Glomerular visceral epithelial cell (primary cell): Measurements from ENCODE around the gene SRCAP.
"Not testable (repeated sequence)": the region's sequence is repeated elsewhere in the genome, so short reads cannot be mapped to it uniquely, and the experiment has no call there.

Experiments
- DNase-seq: peaks from one replicate; pipeline ENCODE4 v3.0.0-alpha.2; 2016; ENCODE audit errors: extremely low spot score

The SRCAP gene

DNA sequence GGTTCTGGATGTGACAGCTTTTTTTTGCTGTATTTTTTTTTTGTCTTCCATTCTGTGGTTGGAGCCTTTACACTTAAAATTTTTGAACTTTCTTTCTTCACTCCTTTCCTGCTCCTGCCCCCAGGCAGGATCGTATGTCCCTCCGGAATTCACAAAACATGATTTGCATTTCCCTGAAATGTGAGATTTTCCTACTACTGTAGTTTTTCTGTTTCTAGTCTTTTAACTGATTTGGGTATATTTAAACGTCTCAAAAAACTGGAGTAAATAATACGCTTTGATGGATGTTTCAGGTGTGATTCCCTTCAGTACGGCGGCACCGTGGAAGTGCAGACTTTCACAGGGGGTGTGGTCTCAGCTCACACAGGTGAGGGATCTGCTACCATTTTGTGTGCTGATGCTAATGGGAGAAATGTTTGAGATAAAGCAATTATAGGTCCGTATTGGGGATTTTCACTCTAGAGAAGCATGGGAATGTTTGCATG lies 686 bp downstream of the SRCAP start:
- DNase-seq: no peak

DNA sequence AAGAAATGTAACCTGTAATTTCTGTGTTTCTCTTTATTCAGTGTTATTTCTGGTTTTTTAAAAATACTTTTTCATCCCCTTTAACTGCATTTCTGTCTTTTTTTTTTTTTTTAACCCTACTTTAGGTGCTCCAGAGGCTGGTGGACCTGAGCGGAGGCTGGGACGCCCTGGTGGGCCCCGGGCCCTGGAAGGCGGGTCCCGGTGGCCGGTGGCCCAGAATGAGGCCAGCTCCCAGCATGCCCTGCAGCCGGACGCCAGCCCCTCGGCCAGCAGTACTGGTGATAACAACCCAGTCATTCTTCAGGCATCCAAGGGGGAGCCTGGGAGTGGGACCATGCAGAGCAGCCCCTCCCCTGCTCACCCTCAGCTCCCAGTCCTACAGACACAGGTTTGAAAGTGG lies 1.5 kb downstream of the SRCAP start:
- DNase-seq: no peak

GRCh38 chr16:30700971-30701370 lies 2.0 kb downstream of the SRCAP start:
- DNase-seq: no peak

GRCh38 chr16:30703071-30703470 lies 4.1 kb downstream of the SRCAP start:
- DNase-seq: not testable (repeated sequence)

DNA sequence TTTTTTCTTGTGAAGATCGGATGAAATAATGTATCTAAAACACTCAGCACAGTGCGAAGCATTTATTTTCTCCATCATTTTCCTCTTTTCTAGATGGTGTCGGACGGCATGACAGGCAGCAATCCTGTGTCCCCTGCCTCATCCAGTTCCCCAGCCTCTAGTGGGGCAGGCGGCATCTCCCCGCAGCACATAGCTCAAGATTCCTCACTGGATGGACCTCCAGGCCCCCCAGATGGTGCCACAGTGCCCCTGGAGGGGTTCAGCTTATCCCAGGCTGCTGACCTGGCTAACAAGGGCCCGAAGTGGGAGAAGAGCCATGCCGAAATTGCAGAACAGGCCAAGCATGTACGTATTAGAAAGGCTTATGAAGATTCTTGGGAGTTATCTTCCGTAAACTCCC lies 5.0 kb downstream of the SRCAP start:
- DNase-seq: no peak

- no peak for DNase-seq
Observed at GRCh38 chr16:30706046-30706445, 7.1 kb downstream of the SRCAP start.

GRCh38 chr16:30710971-30711370 lies 12.0 kb downstream of the SRCAP start:
- no peak for DNase-seq

GRCh38 chr16:30711712-30712111 lies 12.7 kb downstream of the SRCAP start:
- no peak for DNase-seq

DNA sequence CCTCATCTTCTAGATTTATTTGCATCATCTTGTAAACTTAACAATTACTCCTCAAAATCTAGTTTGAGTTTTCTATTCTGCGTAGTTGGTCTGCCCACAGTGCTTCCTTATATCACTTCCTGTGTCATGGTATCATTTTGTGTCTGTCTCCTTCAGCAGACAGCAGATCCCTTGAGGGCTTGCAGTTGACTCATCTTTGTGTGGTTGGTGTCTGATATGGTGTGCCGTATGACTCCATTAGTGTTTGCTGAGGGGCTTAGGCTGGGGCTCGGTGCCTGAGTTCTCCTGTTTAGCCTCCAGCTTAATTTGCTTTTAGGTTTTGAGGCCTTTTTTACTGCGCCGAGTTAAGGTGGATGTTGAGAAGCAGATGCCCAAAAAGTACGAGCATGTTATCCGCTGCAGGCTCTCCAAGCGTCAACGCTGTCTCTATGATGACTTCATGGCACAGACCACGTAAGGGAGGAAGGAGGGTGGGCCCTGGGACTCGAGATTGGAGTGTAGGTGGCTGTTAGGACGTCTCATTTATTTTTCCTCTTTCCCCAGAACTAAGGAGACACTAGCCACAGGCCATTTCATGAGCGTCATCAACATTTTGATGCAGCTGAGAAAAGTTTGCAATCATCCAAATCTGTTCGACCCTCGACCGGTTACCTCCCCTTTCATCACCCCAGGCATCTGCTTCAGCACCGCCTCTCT lies 16.9 kb downstream of the SRCAP start:
- no peak for DNase-seq

DNA sequence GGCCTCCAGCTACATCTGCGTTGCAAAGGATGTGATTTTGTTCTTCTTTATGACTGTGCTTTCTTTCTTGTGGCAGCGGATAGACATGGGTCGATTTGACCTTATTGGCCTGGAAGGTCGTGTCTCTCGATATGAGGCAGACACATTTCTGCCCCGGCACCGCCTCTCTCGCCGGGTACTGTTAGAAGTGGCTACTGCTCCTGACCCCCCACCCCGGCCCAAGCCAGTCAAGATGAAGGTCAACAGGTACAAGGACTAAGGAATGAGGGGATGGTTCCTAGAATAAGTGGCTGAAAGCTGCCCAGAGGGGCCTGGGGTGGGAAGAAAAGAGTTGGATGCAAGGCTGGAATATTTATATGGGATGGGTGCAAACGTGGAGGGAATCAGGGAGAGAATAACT lies 21.1 kb downstream of the SRCAP start:
- DNase-seq: no peak

DNA sequence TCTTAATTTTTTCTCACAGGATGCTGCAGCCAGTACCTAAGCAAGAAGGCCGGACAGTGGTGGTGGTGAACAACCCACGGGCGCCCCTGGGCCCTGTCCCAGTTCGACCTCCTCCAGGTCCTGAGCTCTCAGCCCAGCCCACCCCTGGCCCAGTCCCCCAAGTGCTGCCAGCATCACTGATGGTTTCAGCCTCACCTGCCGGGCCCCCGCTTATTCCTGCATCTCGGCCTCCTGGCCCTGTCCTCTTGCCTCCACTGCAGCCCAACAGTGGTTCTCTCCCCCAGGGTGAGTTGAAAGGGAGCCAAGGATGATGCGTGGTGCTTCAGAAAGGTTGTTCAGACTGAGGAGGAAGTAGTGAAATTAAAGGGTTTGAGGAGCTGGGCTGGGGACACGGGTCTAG lies 21.7 kb downstream of the SRCAP start:
- DNase-seq: no peak

DNA sequence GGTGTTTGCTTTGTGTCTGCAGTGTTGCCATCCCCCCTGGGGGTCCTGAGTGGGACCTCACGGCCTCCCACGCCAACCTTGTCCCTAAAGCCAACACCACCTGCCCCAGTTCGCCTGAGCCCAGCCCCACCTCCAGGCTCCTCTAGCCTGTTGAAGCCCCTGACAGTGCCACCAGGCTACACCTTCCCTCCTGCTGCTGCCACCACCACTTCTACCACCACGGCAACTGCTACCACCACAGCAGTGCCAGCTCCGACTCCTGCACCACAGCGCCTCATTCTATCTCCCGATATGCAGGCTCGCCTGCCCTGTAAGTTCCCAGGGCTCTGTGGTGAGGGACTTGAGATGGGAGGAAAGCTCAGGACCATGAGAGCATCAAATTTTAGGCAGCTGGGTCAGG lies 22.2 kb downstream of the SRCAP start:
- DNase-seq: no peak

DNA sequence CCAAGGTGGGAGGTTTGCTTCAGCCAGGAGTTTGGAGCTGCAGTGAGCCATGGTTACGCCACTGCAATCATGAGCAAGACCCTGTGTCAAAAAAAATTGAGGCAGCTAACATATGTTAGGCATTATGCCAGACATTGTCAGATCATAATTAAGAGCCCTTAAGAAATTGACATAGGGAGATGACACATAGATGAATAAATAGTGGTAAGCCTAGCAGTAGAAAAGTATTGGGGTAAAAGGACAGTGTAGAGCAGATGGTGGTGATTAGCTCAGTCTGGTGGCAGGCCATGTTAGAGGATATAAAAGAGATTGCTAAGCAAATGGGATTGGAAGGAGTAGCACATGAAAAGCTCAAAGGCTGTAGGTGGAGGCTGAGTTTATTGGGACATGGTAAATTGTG lies 22.6 kb downstream of the SRCAP start:
- no peak for DNase-seq

GRCh38 chr16:30722443-30722842 lies 23.5 kb downstream of the SRCAP start:
- DNase-seq: no peak

DNA sequence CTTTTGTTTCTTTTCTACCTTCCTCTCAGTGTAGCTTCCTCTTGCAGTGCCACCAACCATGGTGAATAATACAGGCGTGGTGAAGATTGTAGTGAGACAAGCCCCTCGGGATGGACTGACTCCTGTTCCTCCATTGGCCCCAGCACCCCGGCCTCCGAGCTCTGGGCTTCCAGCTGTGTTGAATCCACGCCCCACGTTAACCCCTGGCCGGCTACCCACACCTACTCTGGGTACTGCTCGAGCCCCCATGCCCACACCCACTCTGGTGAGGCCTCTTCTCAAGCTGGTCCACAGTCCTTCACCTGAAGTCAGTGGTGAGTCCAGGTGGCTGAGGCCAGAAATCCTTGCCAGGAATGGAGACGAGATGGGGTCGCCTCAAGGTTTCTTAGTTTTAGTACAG lies 23.9 kb downstream of the SRCAP start:
- DNase-seq: no peak

GRCh38 chr16:30723725-30724355 lies 24.9 kb downstream of the SRCAP start:
- DNase-seq: no peak

- no peak for DNase-seq
Observed at GRCh38 chr16:30724641-30725417, 25.9 kb downstream of the SRCAP start.

DNA sequence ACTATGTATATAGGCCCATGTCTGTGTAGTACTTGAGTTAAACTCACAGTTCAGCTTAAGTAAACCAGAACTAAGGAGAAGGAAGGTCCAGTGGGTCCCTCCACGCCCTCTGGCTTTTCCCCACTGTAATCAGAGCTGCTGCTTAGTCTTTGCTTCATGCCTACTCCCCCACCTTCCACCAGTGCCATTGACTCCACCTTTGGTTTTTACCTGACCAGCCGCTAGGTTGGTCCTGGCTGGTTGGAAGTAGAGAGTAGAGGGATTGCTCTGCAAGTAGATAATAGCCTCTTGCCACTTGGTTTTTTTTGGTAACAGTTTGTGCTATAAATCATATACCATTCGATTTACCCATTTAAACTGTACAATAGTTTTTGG lies 26.4 kb downstream of the SRCAP start:
- DNase-seq: no peak

DNA sequence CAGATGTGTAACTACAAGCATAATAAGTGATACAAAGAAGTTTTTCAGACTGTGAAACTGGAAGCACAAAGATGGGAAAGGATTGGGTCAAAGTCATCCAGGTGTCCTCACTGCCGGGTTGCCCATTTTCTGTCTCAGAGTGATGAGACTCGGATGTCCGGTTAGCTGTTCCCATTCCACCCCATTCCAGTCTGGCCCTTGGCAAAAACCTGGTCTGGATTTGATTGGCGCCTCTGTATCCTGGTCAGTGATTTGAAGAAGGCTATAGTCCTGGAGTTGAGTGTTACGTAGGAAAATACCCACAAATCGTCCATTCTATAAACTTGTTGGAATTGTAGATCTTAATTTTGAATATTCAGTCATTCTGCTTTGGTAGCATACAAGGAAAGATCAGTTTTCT lies 29.4 kb downstream of the SRCAP start:
- no peak for DNase-seq

DNA sequence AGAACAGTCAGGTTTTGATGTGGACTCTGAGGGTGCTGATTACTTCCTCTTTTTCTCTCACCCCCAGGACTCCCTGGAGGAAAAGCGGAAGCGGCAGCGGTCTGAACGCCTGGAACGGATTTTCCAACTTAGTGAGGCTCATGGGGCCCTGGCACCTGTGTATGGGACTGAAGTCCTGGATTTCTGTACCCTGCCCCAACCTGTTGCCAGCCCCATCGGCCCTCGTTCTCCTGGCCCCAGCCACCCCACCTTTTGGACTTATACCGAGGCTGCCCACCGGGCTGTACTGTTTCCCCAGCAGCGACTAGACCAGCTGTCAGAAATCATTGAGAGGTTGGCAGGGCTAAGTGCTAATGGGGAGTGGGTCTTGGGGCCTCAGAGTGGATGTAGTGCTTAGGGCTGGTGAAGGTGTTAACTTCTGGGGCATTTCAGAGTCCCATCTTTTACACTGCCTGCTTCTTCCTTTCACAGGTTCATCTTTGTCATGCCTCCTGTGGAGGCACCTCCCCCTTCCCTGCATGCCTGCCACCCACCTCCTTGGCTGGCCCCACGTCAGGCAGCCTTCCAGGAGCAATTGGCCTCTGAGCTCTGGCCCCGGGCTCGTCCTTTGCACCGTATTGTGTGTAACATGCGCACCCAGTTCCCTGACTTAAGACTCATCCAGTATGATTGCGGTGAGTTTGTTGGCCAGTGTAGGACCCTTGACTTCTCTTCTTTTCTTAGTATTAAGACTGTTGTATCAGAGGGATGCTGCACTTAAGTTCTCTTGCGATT lies 30.1 kb downstream of the SRCAP start:
- DNase-seq: no peak

- DNase-seq: no peak
Observed at GRCh38 chr16:30731411-30731810, 32.4 kb downstream of the SRCAP start.
